Panc1 (cell line): ENCODE results near the gene SRSF4. TPM values are rescaled to one million over a fixed set of nuclear protein-coding genes. Genes with fewer than 3 reads are reported as not detected.

Experiments
- ATAC-seq: fragments of 200-7000 bp; cut with Tn5 transposase; 2 replicates; pipeline ENCODE4 v1.9.1; 2020; ENCODE audit warnings: mild to moderate bottlenecking, moderate library complexity
- BruUV-seq: library from RNA; stranded (reverse); fragments of 400-500 nt; replicated peaks from 2 replicates; lab custom pipeline; 2021; lab: Mats Ljungman, UMichigan
- CTCF ChIA-PET: fragments of 300-600 bp; sonication (Branson Sonifier 250); formaldehyde crosslinking; loops from one replicate; lab custom pipeline; 2022; ENCODE audit warnings: antibody characterized with exemption; lab: Charles Lee
- POLR2A ChIA-PET: fragments of 300-600 bp; sonication (Branson Sonifier 250); formaldehyde crosslinking; loops from one replicate; lab custom pipeline; 2022; ENCODE audit warnings: antibody characterized with exemption; lab: Charles Lee
- DNase-seq: peaks from one replicate; pipeline ENCODE4 v3.0.0-alpha.2; 2010; ENCODE audit warnings: low read depth, low spot score
- H3K27ac ChIP-seq: 2 replicates; pipeline ENCODE4 v1.5.1; 2011; ENCODE audit warnings: mild to moderate bottlenecking, low read length, inconsistent platforms
- H3K27me3 ChIP-seq: fragments of 200-500 bp; sonication (Bioruptor generic); 2 replicates; pipeline ENCODE4 v1.6.0; 2014; ENCODE audit warnings: low read length, inconsistent platforms; ENCODE audit not compliant: control insufficient read depth, insufficient read depth
- H3K36me3 ChIP-seq: fragments of 200-500 bp; sonication (Bioruptor generic); 2 replicates; pipeline ENCODE4 v1.5.1; 2014; ENCODE audit warnings: inconsistent platforms, mild to moderate bottlenecking, low read length, moderate library complexity; ENCODE audit not compliant: control insufficient read depth, insufficient read depth
- H3K4me1 ChIP-seq: 2 replicates; pipeline ENCODE4 v1.5.1; 2011; ENCODE audit warnings: inconsistent platforms, mild to moderate bottlenecking, low read length, moderate library complexity; ENCODE audit not compliant: control insufficient read depth, insufficient read depth
- H3K4me3 ChIP-seq, 2 experiments: 2 replicates each; pipeline ENCODE4 v1.5.1; 2011 to 2012; ENCODE audit warnings: low read depth in 2 of 2, low read length in 2 of 2, mild to moderate bottlenecking in 2 of 2, inconsistent platforms in 1 of 2, moderate library complexity in 1 of 2
- H3K9me3 ChIP-seq: fragments of 200-500 bp; sonication (Bioruptor generic); 2 replicates; pipeline ENCODE4 v1.5.1; 2014; ENCODE audit warnings: low read depth, mild to moderate bottlenecking, inconsistent platforms, low read length, moderate library complexity; ENCODE audit not compliant: control insufficient read depth, insufficient read depth
- POLR2AphosphoS5 ChIP-seq: IDR thresholded peaks from 2 replicates; pipeline ENCODE4 v1.6.1; 2012; ENCODE audit warnings: mild to moderate bottlenecking, low read depth, low read length, moderate library complexity
- SIN3A ChIP-seq: IDR thresholded peaks from 2 replicates; pipeline ENCODE4 v1.6.1; 2012; ENCODE audit warnings: low read depth, mild to moderate bottlenecking, low read length, moderate library complexity, borderline replicate concordance; ENCODE audit not compliant: insufficient read depth
- TCF7L2 ChIP-seq: IDR thresholded peaks from 2 replicates; pipeline ENCODE4 v1.6.1; 2011; ENCODE audit warnings: mild to moderate bottlenecking, low read depth, low read length, inconsistent platforms
- in situ Hi-C: cut with HindIII; loops from 2 replicates; pipeline ENCODE4 v1.10.0; 2016; ENCODE audit warnings: low sequenced_read_pairs, low pct_unique_long_range_greater_than_20kb
- intact Hi-C: fragments of 100-400 bp; cut with micrococcal nuclease; formaldehyde crosslinking; loops from one replicate; pipeline ENCODE4 v1.10.0; 2022; ENCODE audit not compliant: unreplicated experiment
- total RNA-seq: library from RNA; stranded (reverse); gene quantifications from one replicate; pipeline ENCODE4 v1.2.1, GENCODE V29; 2021; ENCODE audit not compliant: unreplicated experiment
- TF ChIP-seq, protein P1 (sequence below): fragments of 450-650 bp; IDR thresholded peaks from 2 replicates; pipeline ENCODE4 v1.5.1; 2017; ENCODE audit warnings: mild to moderate bottlenecking
- TF ChIP-seq, protein P2 (sequence below), 2 experiments: IDR thresholded peaks; 2 replicates each; pipeline ENCODE4 v1.6.1; 2011 to 2012; ENCODE audit warnings: low read depth in 2 of 2, control low read depth in 1 of 2, low read length in 1 of 2, mild to moderate bottlenecking in 1 of 2, moderate library complexity in 1 of 2; ENCODE audit not compliant: insufficient read depth in 1 of 2

The SRSF4 gene
- total RNA-seq, 1 experiment from 2014 or later, result 77.5 TPM

DNA sequence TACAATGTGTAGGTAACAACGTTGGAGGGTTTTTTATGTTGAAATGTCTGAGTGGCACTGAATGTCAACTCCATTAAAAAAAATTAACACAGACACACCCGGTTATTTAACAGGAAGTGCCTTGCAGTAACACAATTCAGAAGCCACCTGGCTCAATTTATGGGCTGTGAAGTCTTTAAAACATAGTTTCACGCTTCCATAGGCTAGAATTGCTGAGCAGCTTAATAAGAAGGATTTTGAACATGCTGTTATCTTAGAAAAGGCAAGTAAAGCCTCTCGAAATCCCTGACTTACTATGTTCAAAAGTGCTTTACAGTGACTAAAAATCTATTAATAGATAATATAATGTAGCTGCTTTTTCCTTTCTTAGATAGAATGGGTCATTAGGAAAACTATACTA lies 19.7 kb downstream of the SRSF4 start:
- BruUV-seq, result no TSS peak
- TF ChIP-seq, protein P1, sequence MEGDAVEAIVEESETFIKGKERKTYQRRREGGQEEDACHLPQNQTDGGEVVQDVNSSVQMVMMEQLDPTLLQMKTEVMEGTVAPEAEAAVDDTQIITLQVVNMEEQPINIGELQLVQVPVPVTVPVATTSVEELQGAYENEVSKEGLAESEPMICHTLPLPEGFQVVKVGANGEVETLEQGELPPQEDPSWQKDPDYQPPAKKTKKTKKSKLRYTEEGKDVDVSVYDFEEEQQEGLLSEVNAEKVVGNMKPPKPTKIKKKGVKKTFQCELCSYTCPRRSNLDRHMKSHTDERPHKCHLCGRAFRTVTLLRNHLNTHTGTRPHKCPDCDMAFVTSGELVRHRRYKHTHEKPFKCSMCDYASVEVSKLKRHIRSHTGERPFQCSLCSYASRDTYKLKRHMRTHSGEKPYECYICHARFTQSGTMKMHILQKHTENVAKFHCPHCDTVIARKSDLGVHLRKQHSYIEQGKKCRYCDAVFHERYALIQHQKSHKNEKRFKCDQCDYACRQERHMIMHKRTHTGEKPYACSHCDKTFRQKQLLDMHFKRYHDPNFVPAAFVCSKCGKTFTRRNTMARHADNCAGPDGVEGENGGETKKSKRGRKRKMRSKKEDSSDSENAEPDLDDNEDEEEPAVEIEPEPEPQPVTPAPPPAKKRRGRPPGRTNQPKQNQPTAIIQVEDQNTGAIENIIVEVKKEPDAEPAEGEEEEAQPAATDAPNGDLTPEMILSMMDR, result no peak
- TF ChIP-seq TCF7L2 (no peak), POLR2AphosphoS5 (no peak), SIN3A (no peak)
- TF ChIP-seq, protein P2, sequence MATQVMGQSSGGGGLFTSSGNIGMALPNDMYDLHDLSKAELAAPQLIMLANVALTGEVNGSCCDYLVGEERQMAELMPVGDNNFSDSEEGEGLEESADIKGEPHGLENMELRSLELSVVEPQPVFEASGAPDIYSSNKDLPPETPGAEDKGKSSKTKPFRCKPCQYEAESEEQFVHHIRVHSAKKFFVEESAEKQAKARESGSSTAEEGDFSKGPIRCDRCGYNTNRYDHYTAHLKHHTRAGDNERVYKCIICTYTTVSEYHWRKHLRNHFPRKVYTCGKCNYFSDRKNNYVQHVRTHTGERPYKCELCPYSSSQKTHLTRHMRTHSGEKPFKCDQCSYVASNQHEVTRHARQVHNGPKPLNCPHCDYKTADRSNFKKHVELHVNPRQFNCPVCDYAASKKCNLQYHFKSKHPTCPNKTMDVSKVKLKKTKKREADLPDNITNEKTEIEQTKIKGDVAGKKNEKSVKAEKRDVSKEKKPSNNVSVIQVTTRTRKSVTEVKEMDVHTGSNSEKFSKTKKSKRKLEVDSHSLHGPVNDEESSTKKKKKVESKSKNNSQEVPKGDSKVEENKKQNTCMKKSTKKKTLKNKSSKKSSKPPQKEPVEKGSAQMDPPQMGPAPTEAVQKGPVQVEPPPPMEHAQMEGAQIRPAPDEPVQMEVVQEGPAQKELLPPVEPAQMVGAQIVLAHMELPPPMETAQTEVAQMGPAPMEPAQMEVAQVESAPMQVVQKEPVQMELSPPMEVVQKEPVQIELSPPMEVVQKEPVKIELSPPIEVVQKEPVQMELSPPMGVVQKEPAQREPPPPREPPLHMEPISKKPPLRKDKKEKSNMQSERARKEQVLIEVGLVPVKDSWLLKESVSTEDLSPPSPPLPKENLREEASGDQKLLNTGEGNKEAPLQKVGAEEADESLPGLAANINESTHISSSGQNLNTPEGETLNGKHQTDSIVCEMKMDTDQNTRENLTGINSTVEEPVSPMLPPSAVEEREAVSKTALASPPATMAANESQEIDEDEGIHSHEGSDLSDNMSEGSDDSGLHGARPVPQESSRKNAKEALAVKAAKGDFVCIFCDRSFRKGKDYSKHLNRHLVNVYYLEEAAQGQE (IDR thresholded peaks at IDR 0.05; ENCODE audit: insufficient read depth in 1 of 2, low read depth in 2 of 2, low read length in 1 of 2), result no peak
- no peak for ATAC-seq
- Histone ChIP-seq H3K36me3 (peaks cover 28% of the 10 kb centered on the region), H3K4me3 (no peak overlapping the region), H3K27ac (no peak overlapping the region), H3K4me1 (no peaks in the 10 kb centered on the region), H3K9me3 (no peaks in the 10 kb centered on the region), H3K27me3 (no peaks in the 10 kb centered on the region)
- no peak for DNase-seq
- in situ Hi-C loops, result no loop called here
- POLR2A ChIA-PET, result no interaction called here
- intact Hi-C loops, result no loop called here
- CTCF ChIA-PET, result no interaction called here

GRCh38 chr1:29159773-29160172 lies 21.9 kb downstream of the SRSF4 start:
- Histone ChIP-seq H3K9me3 (no peaks in the 10 kb centered on the region), H3K4me3 (no peak overlapping the region), H3K27me3 (no peaks in the 10 kb centered on the region), H3K36me3 (peaks cover 30% of the 10 kb centered on the region), H3K27ac (no peak overlapping the region), H3K4me1 (no peaks in the 10 kb centered on the region)
- TF ChIP-seq TCF7L2, result no peak
- no peak for TF ChIP-seq POLR2AphosphoS5
- TF ChIP-seq, protein P1, result no peak
- TF ChIP-seq, protein P2 (IDR thresholded peaks at IDR 0.05; ENCODE audit: insufficient read depth in 1 of 2, low read depth in 2 of 2, low read length in 1 of 2), result no peak
- TF ChIP-seq SIN3A, result no peak
- in situ Hi-C loops, result no loop called here
- POLR2A ChIA-PET, result interaction anchor here (0.6 kb wide), 1 partner anchor 13 kb away, joined by 6 read pairs; no protein-coding TSS in a partner anchor
- ATAC-seq (no peak), DNase-seq (no peak)
- no TSS peak for BruUV-seq
- CTCF ChIA-PET, result no interaction called here
- intact Hi-C loops, result no loop called here
